ENCODE results near the gene PAK5.

The PAK5 gene

DNA sequence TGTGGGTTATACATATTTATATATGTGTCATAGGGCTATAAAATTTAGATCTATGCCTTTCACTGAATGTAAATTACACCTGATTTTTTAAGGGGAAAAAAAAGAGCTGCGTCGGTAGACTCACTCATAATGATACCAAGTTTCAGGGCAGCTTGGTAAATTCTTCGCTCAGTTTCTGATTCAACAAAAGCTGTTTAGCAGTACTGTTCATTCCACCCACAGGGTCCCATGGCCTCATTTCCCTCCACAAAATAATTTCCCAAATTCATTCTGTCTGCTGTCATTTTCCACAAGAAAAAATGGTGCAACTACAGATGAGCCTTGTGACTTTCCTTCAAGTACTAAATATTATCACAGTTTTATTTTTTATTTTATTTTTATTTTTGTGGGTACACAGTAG lies 63.7 kb downstream of the PAK5 start:
- no peak for DNase-seq

DNA sequence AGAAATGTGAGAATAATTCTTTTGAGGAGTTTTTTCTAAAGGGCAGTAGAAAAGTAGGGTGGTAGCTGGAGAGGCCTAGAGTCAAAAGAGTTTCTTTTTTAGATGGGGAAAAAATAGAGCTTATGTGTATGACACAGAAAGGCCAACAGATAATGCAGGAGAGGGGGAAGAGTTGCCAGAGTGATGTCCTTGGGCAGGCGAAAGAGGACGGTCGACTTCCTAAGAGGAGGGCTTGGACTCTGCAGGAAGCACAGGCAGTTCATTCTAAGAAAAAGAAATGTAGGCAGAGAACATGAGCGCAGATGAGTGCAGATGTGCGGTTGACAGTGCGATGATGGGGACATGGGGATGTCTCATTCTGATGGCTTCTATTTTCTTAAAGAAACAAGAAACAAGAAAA lies 68.9 kb downstream of the PAK5 start:
- DNase-seq, result no peak

DNA sequence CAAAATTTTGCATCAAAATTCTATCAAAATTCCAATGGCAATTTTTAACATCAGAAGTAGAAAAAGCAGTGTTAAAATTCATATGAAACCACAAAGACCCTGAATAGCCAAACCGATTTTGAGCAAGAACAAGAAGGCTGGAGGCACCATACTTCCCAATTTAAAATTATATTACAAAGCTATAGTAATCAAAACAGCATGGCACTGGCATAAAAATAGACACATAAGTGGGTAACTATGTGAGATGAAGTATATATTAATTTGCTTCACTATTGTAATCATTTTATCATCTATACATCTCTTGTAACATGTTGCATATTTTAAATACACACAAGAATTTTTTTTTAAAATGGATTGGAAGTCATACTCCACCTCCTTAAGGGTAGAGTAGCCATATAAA lies 77.4 kb downstream of the PAK5 start:
- DNase-seq, result no peak

DNA sequence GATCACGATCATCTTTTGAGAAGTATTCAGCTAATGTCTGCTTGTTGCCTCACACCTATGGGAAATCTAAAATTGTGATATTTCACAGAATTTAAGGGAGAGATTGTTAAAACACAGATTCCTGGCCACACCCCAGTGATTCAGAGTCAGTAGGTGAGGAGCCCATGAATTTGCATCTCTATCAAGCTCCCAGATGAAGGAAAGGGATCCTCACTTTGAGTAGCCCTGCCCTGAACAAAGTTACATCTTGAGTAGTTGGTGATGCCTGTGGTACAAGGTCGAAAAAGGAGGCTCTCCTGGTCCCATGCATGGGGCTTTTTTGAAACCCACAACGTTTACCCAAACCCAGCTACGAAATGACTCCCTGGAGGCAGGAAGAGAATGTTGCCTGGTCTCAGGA lies 79.5 kb downstream of the PAK5 start:
- DNase-seq, result no peak

DNA sequence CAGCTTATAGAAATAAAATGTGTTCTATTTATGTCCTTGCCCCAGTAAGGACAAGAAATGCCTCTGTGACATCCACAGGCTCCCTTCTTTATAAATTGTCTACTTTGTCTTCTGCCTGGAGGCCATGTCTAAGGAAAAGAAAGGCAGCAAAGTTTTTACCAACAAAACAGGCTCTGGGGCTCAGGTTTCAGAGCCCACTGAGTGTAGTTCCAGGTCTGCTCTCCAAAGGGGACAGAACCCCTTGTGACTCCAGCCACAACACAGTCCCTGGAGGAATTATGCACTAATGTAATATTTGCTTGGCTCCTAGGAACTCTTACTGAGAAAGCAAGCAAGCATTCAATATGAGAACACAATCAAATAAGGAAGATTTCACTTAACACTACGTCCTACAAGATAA lies 80.1 kb downstream of the PAK5 start:
- no peak for DNase-seq

DNA sequence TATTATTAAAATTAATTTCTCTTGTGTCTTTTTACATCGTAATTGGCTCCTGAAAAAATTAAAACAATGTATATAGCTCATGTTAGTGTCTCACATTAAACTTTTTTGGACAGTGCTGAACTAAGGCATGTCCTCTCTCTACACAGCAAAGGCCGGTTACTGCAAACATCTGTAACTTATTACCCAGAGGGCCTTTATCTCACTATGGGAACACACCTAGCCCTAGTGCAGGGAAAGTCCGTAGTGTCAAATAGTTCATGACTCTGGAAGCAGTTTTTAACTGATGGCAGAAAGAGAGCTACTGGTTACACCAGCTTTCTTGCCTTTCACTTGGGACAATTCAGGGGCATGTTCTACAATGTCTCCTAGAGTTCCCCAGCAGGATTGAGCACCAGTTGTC lies 82.2 kb downstream of the PAK5 start:
- DNase-seq, result no peak

DNA sequence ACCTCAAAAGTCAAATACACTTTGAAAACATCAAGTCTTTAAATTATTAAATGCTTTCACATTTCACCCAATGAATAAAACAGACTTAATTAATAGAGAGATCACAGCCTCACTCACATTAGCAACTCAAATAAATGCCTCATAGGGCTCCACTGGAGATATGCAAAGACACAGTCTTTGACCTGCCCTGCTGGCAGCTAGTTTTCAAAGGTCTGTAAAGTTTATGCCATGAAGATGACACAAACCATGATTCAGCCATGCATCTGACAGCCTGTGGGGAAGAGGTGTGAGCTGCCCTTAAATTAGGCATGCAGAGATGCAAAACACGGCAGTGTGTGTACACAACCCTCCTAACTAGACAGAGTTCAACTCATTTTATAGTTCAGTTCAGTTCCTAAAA lies 83.6 kb downstream of the PAK5 start:
- no peak for DNase-seq

DNA sequence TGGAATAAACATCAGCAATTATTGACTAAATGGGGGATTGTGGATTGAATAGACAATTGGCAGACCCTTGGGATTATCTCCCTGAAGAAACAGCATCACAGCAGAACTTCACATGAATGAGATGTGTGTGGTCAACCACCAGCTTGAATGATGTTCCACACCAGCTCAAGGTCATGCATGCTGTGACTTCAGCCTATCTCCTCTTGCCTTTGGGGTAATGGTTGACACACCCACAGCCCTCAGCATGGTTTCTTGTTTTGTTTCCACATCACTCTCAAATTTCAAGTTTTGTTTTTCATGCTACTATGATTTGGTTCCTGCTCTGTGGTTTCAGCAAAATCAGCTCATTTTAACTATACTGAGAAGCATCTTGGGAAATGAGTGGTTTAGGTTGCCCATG lies 94.3 kb downstream of the PAK5 start:
- no peak for DNase-seq

DNA sequence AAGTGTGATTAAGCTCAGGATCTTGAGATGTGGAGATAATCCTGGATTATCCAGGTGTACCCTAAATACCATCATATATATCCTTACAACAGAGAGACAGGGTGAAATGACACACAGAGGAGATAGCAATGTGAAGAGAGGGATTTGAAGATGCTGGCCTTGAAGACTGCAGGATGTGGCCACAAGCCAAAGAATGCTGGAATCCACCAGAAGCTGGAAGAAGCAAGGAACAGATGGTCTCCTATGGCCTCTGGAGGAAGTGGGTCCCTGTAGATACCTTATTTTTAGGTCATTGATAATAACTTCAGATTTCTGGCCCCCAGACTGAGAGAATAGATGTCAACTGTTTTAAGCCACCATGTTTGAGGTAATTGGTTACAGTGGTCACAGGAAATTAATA lies 95.0 kb downstream of the PAK5 start:
- no peak for DNase-seq

DNA sequence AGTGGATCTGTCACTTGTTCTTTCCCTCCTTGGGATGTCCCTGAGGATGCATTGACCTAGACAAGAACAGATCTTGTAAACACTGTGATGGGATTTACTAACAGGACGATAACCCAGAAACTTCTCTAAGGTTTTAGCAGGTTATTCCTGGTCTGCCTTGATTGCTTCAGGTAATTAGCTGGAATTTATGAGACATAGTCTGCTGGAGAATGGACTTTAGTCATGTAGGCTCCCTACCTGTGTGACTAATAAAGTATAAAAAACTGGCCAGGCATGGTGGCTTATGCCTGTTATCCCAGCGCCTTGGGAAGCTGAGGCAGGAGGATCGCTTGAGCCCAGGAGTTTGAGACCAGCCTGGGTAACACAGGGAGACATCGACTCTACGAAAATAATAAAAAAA lies 96.1 kb downstream of the PAK5 start:
- DNase-seq, result no peak

DNA sequence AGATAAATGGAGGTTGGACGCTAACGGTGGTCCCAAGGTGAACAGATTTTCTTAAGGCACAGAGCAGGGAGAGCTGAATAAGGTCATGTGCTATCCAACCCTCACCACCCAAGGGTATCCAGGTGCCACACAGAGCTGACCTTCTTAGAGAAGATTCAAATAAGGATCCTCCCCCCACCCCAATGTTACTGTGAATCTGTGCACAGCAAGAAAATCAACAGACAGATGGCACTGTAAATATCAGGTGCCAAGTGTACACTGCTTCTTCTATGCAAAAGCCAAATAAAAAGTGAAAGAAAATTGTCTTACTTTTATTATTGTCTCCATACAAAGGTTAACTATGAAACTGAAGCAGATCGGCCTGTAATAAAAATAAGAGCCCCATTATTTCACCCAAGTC lies 96.9 kb downstream of the PAK5 start:
- no peak for DNase-seq

DNA sequence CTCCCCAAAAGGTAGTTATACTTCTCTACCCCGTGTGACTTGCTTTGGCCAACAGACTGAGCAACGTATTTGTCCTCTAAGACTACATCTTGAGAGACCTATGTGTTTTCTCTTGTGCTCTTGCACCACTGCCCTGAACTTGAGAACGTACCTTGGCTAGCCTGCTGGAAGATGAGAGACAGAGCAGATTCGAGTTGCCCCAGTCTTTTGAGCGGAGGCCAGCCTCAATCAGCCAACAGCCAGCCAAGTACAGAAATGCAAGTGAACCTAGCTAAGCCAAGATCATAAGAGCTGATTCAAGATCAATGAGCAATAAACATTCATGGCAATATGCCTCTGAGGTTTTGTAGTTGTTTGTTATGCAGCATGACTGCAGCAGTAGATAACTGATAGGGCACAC lies 98.4 kb downstream of the PAK5 start:
- DNase-seq, result no peak

DNA sequence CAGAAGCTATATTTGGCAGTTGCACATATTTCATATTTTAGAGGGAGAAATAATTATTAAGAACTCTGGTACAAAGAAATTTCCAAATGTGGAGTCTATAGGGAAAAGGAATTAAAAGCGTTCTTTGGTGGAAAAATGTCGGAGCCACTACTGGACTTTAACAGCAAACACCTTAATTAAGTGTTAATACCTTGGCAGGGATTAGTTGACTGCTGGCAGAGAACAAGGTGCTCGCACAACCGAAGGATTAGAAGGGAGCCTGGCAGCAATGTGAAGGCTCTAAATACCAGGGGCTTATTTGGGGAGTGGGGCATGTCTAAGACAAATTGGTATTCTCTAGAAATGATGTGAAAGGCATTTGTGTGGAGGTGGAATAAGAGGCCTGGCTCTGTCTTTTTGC lies 98.9 kb downstream of the PAK5 start:
- no peak for DNase-seq

DNA sequence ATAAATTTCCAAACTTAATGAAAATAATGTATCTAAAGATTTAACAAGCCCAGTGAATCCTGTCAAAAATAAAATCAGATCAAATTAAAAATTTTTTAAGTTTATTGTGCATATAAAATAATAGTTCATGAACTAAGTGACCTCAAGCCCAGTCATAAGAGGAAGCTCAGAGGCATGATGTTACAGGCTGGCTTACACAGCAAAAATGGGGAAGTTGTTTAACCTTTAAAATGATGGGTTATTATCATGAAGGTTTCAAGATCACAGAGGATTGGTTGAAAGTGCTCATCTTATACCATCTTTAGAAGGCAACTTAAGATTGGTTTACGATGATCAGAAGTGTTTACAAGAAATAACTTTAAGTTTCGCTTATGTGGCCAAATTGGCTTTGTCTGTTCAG lies 102.5 kb downstream of the PAK5 start:
- no peak for DNase-seq

DNA sequence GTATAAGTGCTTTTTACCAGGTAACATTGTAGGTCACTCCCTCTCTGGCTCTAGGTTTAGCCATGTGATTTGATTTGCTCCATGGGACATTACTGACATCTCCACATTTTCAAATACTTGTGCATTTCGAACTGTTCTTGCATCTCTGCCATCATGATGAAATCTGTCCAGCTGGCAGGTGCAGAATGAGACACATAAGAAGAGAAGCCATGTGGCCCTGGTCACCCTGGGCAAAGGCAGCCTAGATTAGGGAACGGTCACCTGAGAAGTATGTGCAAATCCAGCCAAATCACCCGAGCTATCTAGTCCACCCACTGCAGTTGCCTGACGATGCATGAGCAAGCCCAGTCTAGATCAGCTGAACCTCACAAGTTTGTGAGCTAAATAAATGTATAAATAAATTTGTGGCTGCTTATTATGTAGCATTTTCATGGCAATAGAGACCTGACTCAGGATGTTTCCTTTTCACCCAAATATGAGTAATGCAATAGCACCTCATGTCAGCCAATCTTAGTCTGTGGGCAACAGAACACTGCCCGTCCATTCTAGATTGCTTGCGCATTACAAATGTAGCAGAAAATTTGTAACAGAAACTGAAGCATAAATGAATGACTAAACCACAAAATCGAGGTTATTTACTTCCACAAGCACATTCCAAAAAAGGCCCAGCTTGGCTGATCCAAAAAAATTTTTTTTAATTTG lies 115.2 kb downstream of the PAK5 start:
- DNase-seq, result no peak

DNA sequence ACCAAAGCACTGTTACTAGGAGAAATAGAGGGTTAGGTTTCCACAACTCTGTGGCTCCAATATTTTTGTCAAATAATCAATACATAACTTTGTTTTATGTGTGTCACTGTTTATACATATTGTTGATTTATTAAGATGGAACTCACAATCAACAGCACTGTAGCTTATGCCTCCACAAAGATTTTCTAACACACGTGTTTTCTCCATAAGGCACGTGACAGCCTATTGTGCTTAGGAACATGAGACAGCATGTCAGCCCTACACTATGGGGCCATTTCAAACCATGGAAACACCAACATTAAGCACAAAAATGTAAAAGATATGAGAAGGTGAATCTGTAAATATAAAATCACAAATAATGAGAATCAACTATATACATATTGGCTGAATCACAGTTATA lies 127.0 kb downstream of the PAK5 start:
- DNase-seq, result no peak

DNA sequence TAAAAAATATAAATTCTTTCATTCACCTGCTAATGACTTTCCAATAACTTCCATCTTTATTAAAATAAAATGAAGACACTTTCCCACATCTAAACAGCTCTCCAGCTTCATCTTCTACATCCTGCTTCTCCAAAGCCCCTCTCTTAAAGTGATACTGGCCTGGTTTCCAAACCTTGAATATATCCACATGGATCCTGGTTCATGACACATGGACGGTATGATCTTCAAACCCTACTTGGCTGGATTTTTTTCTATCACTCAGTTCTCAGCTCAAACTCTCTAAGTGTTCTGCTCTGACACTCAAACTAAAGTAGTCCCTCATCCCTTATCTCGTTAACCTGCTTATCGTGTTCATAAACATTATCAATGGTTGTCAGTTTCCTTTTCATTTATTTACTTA lies 128.2 kb downstream of the PAK5 start:
- DNase-seq, result no peak

DNA sequence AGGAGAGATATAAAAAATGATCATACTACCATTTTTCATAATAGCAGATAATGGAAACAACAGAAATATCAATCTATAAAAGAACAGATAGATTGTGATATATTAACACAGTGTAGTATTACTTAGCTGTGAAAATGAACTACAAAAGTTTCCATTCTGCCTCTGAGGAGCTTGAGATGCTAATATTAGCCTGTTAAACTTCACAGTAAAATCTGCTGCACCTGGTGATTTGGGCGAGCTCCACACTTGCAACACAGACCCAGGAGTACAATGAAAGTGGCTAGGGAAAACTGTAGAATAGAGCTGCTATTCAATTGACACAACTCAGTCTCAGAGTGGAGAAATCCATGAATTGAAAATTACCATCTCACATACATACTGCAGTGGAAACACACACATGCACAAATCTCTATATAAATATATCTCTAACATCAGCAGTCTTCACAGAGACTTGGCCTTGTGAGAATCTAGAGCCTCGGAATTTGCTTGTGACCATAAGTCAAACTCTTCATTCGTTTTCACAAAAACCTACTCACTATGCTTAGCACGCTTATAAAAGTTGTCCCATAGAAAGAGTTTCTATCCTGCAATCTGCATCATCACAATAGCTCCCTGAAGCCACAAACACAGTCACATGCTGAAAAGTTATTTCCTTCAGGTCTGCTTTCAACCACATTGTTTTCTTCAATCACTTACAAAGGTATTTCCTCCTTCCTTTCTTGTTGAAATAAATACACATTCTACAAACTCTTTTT lies 133.0 kb downstream of the PAK5 start:
- DNase-seq, result no peak

DNA sequence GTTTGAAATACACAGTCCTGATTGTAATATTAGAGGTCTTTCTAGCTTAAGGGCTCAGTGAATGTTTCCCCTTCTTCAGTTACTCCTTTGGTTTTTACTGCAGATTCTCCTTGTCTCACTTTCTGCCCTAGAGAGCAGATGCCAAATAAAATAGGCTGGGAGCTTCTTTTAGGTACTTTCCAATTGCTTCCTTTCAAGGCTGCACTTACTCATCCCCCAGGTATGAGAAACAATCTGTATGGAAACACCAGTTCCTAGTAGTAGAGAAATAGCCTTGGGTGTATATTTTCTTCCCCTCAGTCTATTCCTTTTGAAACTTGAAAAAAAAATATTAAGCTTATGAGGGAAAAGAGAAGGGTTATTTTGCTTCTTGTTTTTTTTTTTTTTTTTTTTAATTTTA lies 139.7 kb downstream of the PAK5 start:
- no peak for DNase-seq

DNA sequence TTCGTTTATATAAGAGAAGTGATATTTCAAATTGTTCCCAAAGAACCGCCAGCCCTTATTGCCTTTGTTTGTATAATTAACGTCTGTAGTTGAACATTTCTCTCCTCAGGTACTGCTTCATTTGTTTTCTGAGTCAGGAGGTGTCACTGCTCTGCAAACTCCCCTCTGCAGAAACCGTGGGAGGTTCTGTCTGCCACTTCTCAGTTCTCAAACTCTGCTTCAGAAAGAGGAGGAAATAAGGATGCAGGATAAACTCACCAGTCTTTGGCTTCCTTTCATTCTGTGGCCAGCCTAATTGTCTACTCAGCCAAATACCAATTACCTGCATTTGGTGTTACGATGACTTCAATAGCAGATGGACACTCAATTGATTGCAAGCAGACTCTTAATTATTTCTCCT lies 149.8 kb downstream of the PAK5 start:
- no peak for DNase-seq

DNA sequence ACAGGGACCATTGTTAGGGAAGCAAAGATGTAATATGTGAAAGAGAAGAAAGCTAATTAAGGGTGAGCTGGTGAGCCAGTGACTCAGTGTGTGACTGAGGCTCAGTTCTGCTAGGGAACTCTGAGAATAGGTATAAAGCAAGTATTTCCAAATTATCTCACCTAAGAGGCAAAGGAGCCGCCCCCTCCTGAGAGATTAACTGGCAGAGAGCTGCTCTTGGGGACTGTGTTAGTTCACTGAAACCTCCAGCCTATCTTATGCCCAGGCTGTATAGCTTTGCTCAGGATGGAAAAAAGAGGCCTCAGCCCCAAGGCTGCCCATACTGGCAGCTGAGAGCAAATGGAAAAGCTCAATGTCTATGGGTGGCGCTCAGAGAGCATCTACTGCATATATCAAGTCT lies 152.0 kb downstream of the PAK5 start:
- no peak for DNase-seq

DNA sequence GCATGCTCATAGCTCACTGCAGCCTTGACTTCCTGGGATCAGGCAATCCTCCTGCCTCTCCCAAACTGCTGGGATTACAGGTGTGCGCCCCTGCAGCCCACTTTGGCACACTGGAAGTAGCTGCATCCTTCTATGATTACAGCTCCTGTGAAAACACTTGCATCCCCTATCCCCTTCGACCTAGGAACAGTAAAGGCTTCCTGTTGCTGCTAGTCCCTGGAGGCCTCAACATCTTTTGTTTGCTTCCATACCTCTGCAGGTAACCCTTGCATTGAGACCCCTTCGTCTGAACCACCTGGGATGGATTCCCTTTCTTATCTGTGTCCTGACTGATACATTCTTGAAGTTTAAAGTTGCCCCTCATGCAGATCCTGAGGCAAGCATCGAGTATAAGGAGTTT lies 152.4 kb downstream of the PAK5 start:
- no peak for DNase-seq

DNA sequence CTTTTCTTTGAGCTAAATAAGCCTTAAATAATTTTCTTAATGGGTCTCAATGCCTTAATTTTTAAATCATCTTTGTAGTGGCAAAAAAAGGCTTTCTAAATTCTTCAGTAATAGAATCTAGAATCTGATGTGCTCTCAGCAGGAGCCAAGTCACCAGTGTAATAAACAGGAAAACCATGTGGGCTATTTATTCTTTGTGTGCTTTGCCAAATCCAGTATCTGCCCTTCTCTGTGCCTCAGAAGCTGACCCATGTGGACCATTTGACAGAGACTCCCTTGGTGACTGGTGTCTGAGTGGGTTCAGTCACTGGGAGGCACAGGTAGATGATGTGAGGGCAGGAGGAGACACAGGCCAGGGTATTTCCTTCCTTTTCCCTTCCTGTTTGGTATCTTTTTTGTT lies 152.9 kb downstream of the PAK5 start:
- DNase-seq, result no peak

DNA sequence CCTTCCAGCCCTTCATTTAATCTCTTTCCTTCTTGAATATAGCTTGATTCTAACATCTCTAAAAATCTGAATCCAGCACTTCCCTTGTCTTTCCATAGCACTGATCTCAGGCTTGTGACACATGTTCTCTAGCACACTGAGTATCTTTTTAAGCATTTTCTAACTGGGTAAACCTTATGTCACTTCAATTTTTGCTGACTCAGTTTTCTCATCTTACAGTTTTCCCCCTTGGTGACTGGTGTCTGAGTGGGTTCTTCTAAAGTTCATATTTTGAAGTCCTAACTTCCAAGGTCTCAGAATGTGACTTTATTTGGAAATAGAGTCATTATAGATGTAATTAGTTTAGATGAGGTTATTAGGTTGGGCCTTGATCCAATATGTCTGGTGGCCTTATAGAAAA lies 153.9 kb downstream of the PAK5 start:
- no peak for DNase-seq

DNA sequence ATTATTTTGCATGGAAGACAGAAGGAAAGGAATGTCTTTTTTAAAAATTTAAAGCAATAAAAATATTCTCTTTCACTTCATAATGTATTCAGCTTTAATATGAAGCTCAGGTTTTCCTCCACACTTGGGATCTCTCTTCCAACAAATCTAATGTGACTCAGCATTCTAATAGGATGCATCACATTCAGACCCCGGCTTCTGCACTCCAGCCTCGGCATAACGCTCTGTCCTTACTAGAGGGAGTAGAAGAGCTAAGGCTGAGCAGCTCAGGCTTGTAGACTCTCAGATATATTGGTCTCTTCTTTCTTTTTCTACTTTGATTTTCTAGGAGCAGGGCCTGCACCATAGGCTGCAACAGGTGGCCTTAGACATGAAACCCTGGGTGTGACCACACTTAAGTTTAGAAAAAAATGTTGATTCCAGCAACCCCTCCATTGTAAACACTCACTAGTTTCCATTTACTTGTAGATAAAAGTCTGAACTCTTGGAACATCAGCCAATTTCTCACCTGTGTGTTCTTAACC lies 161.7 kb downstream of the PAK5 start:
- no peak for DNase-seq

All from right hindlimb (tissue), 1 donor.